PFSK-1 (cell line): ENCODE data around the gene ENKD1.

Experiments used
- FOXP2 ChIP-seq: optimal IDR thresholded peaks from 2 replicates; pipeline ENCODE3; 2011; ENCODE audit warnings: borderline replicate concordance, control low read depth, inconsistent platforms; ENCODE audit not compliant: insufficient read depth; ENCODE audit errors: extremely low read length, extremely low read depth
- POLR2AphosphoS5 ChIP-seq: IDR thresholded peaks from 2 replicates; pipeline ENCODE4 v1.6.1; 2012; ENCODE audit warnings: low read depth, mild to moderate bottlenecking, control low read depth, low read length, moderate library complexity
- SIN3A ChIP-seq: IDR thresholded peaks from 2 replicates; pipeline ENCODE4 v1.6.1; 2012; ENCODE audit warnings: mild to moderate bottlenecking, low read length, moderate library complexity, borderline replicate concordance; ENCODE audit not compliant: insufficient read depth
- TAF1 ChIP-seq: IDR thresholded peaks from 2 replicates; pipeline ENCODE4 v1.6.1; 2012; ENCODE audit warnings: low read length, control low read depth, borderline replicate concordance; ENCODE audit not compliant: insufficient read depth
- TF ChIP-seq, protein P1 (sequence below), 2 experiments: IDR thresholded peaks; 2 replicates each; pipeline versions ENCODE4 v1.6.1 to v1.8.0; 2011 to 2012; ENCODE audit warnings: low read depth in 2 of 2, low read length in 2 of 2, control low read depth in 1 of 2, inconsistent platforms in 1 of 2, mild to moderate bottlenecking in 1 of 2, moderate library complexity in 1 of 2; ENCODE audit not compliant: insufficient read depth in 1 of 2

The ENKD1 gene

DNA sequence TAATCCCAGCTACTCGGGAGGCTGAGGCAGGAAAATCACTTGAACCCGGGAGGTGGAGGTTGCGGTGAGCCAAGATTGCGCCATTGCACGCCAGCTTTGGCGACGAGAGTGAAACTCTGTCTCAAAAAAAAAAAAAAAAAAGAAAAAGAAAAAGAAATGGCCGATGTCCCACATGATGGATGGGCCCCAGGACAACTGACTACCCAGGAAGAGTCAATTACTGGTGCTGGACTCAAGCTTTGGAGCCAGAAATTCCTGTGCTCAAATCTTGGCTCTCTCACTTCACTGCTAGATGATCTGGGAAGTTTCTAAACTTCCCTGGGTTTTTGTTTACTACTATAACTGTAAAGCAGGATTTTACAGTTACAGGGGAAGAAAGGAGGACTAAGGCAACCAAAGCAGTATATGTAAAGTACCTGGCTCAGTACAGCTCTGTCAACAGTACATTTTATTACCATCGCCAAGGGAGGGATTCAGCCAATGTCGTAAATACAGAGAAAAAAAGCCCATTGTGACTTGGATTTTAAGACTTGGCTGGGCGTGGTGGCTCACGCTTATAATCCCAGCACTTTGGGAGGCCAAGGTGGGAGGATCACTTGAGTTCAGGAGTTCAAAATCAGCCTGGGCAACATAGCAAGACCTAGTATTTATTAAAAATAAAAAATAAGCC is 11.9 kb upstream of the ENKD1 start:
- no peak for TF ChIP-seq POLR2AphosphoS5
- TF ChIP-seq, protein P1, sequence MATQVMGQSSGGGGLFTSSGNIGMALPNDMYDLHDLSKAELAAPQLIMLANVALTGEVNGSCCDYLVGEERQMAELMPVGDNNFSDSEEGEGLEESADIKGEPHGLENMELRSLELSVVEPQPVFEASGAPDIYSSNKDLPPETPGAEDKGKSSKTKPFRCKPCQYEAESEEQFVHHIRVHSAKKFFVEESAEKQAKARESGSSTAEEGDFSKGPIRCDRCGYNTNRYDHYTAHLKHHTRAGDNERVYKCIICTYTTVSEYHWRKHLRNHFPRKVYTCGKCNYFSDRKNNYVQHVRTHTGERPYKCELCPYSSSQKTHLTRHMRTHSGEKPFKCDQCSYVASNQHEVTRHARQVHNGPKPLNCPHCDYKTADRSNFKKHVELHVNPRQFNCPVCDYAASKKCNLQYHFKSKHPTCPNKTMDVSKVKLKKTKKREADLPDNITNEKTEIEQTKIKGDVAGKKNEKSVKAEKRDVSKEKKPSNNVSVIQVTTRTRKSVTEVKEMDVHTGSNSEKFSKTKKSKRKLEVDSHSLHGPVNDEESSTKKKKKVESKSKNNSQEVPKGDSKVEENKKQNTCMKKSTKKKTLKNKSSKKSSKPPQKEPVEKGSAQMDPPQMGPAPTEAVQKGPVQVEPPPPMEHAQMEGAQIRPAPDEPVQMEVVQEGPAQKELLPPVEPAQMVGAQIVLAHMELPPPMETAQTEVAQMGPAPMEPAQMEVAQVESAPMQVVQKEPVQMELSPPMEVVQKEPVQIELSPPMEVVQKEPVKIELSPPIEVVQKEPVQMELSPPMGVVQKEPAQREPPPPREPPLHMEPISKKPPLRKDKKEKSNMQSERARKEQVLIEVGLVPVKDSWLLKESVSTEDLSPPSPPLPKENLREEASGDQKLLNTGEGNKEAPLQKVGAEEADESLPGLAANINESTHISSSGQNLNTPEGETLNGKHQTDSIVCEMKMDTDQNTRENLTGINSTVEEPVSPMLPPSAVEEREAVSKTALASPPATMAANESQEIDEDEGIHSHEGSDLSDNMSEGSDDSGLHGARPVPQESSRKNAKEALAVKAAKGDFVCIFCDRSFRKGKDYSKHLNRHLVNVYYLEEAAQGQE (IDR thresholded peaks at IDR 0.05; ENCODE audit: insufficient read depth in 1 of 2, low read depth in 2 of 2, low read length in 2 of 2) = no peak
- no peak for TF ChIP-seq SIN3A
- no peak for TF ChIP-seq FOXP2
- no peak for TF ChIP-seq TAF1

DNA sequence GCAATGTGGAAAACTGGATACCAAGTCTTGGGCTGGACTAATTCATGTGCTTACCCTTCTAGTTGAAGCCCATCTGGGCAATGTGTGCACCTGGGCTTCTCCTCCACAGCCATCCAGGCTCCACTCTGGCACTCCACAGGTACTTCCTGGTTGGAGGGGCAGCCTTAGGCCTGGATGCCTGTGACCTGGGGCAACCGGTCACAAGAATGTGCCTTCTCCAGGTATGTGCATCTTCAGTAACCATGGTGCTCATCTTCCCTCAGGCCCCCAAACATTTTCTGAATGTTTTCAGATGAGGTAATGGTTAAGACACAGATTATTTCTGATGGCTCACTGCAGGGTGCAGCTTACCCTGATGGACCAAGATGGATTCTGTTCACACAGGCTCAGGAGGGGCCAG is 11.2 kb upstream of the ENKD1 start:
- no peak for TF ChIP-seq SIN3A
- TF ChIP-seq POLR2AphosphoS5 = no peak
- TF ChIP-seq FOXP2 = no peak
- no peak for TF ChIP-seq TAF1
- TF ChIP-seq, protein P1 (IDR thresholded peaks at IDR 0.05; ENCODE audit: insufficient read depth in 1 of 2, low read depth in 2 of 2, low read length in 2 of 2) = no peak

DNA sequence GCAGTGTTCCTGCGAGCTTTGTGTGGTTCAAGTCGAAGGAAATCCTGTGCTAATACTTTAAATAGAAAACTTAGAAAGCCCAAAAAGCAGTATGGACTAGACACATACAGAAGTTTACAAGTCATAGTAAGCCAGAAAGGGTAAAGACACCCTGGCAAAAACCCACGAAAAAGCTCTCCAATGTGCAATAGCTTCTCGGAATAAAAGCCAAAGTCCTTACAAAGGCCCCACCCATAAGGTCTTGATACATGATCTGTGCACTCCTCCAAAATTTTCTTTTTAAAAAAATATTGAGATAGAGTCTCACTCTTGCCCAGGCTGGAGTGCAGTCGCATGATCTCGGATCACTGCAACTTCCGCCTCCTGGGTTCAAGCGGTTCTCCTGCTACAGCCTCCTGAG is 10.4 kb upstream of the ENKD1 start:
- TF ChIP-seq FOXP2 = no peak
- TF ChIP-seq TAF1 = no peak
- TF ChIP-seq SIN3A = no peak
- TF ChIP-seq, protein P1 (IDR thresholded peaks at IDR 0.05; ENCODE audit: insufficient read depth in 1 of 2, low read depth in 2 of 2, low read length in 2 of 2) = no peak
- no peak for TF ChIP-seq POLR2AphosphoS5

DNA sequence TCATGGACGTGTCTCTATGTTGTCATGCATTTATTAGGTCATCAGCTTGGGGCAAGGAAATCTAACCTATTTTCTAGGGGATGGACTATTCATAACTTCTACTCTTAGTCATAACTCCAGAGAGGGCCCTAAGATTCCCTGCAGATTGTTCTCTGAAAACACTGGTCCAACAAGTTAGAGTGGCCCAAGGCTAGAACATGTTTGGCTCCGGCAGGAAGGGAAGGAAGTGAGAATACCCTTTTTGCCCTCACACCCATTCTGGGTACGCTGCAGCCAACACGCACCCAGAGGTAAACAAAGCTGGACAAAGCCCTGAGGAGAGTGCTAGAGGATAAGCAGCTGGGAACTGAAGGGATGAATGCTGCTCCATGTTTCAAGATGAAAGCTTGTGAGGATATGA is 10.0 kb upstream of the ENKD1 start:
- TF ChIP-seq POLR2AphosphoS5 (no peak), SIN3A (no peak)
- TF ChIP-seq, protein P1 (IDR thresholded peaks at IDR 0.05; ENCODE audit: insufficient read depth in 1 of 2, low read depth in 2 of 2, low read length in 2 of 2) = no peak

DNA sequence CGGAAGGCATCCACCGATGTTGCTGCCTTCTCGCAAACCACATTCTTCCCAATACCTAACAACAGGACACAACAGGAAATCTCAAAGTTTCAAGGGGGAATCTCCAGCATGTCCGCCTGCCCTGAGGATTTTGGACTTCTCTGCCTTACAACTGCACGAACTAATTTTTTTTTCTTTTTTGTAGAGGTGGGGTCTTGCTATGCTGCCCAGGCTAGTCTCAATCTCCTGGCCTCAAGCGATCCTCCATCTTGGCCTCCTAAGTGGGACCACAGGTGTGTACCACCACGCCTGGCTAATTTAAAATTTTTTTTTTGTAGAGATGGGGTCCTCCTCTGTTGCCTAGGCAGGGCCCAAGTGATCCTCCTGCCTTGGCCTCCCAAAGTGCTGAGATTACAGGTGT is 9.4 kb upstream of the ENKD1 start:
- TF ChIP-seq POLR2AphosphoS5 (no peak), FOXP2 (no peak), SIN3A (no peak), TAF1 (no peak)
- TF ChIP-seq, protein P1 (IDR thresholded peaks at IDR 0.05; ENCODE audit: insufficient read depth in 1 of 2, low read depth in 2 of 2, low read length in 2 of 2) = no peak
